Ectodermal cell (in vitro differentiated cells): Measurements from ENCODE around the gene RAB6C. TPM values are rescaled to one million over a fixed set of nuclear protein-coding genes. Genes with fewer than 3 reads are reported as not detected.
A peak's percentile ranks its signal among the peaks of the same experiment; 100 is the strongest.
"Not testable (repeated sequence)": the region's sequence is repeated elsewhere in the genome, so short reads cannot be mapped to it uniquely, and the experiment has no call there.

Source experiments
- H3K27ac ChIP-seq: 2 replicates; pipeline ENCODE4 v1.7.0; 2013; ENCODE audit warnings: mild to moderate bottlenecking, low read depth, low read length; ENCODE audit not compliant: insufficient read depth, poor library complexity, severe bottlenecking
- H3K27me3 ChIP-seq: 2 replicates; pipeline ENCODE4 v1.7.0; 2013; ENCODE audit warnings: mild to moderate bottlenecking, low read length; ENCODE audit not compliant: insufficient read depth, control insufficient read depth, poor library complexity, severe bottlenecking
- H3K36me3 ChIP-seq: one replicate; pipeline ENCODE4 v1.7.0; 2013; ENCODE audit warnings: low read length; ENCODE audit not compliant: control insufficient read depth, insufficient read depth
- H3K4me1 ChIP-seq: one replicate; pipeline ENCODE4 v1.7.0; 2013; ENCODE audit warnings: low read length; ENCODE audit not compliant: control insufficient read depth, insufficient read depth
- H3K4me3 ChIP-seq: 2 replicates; pipeline ENCODE4 v1.7.0; 2013; ENCODE audit warnings: low read depth, low read length, control low read depth; ENCODE audit not compliant: insufficient read depth
- H3K9me3 ChIP-seq: 2 replicates; pipeline ENCODE4 v1.7.0; 2013; ENCODE audit warnings: mild to moderate bottlenecking, low read length, moderate library complexity; ENCODE audit not compliant: control insufficient read depth
- WGBS, 2 experiments: methylation state at CpG; one replicate each; pipeline ENCODE4 v1.1.7; 2013; ENCODE audit warnings: missing lambda C conversion rate in 2 of 2; 5-methylcytosine and 5-hydroxymethylcytosine counted together
- polyA plus RNA-seq, 4 experiments: library from polyadenylated mRNA; stranded (reverse); fragments of 50-300 nt; gene quantifications; one replicate each; pipeline ENCODE4 v1.2.3, GENCODE V29; 2013

RAB6C gene
- not detected for polyA plus RNA-seq (2013, experiment 1 of 4)
- not detected for polyA plus RNA-seq (2013, experiment 2 of 4)
- not detected for polyA plus RNA-seq (2013, experiment 3 of 4)
- polyA plus RNA-seq (2013, experiment 4 of 4), result not detected

DNA sequence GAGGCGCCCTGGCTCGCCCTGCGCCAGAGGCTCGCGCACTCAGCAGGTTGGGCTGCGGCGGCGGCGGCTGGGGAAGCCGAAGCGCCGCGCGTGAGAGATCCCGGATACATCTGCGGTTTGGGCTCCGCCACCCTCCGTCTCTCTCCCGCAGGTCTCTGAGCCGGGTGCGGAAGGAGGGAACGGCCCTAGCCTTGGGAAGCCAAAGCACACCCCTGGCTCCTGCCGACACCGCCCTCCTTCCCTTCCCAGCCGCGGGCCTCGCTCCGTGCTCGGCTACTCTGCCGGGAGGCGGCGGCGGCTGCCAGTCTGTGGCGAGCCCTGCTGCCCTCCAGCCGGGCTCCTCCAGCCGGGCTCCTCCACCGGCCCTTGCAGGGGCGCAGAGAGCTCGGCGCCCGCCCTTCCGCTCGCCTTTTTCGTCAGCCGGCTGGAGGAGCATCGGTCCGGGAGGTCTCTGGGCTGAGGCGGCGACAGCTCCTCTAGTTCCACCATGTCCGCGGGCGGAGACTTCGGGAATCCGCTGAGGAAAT is at the start of gene RAB6C:
RAB6C (plus strand) TSS at position 38 of the 527 bp plus-strand sequence; CDS start at position 488, 450 bp downstream.
- H3K4me1 ChIP-seq, H3K9me3 ChIP-seq, H3K36me3 ChIP-seq, H3K27ac ChIP-seq: not testable (repeated sequence)
- WGBS, 2 experiments, result 0 to 1% methylated on average over 47 to 49 of the region's 54 CpGs
- H3K4me3 ChIP-seq, result peak within 1 kb of the TSS; percentile 33
- peaks cover 54% of the 10 kb centered on the region for H3K27me3 ChIP-seq

DNA sequence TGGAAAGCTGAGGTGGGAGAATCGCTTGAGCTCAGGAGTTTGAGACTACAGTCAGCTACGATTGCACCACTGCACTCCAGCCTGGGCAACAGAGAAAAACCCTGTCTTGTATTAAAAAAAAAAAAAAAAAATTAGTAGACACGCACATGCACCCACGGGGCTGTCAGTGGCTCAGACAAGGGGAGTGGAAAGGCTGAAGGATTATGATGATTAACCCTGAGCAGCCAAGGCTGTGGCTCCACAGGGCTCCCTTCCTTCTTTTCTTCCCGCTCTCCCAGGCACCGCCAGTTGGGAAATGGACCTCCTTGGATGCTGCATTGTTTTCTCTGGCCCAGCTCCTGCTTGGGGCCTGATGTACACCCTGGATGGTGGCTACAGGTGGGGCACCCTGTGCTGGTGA is 49.0 kb upstream of the RAB6C start:
- Histone ChIP-seq H3K9me3 (no peaks in the 10 kb centered on the region), H3K4me1 (peaks cover 10% of the 10 kb centered on the region), H3K27me3 (peaks cover 19% of the 10 kb centered on the region), H3K4me3 (no peak overlapping the region), H3K27ac (no peak overlapping the region), H3K36me3 (no peaks in the 10 kb centered on the region)
- WGBS, 2 experiments, result 53 to 69% methylated on average over 4 to 6 of the region's 6 CpGs

DNA sequence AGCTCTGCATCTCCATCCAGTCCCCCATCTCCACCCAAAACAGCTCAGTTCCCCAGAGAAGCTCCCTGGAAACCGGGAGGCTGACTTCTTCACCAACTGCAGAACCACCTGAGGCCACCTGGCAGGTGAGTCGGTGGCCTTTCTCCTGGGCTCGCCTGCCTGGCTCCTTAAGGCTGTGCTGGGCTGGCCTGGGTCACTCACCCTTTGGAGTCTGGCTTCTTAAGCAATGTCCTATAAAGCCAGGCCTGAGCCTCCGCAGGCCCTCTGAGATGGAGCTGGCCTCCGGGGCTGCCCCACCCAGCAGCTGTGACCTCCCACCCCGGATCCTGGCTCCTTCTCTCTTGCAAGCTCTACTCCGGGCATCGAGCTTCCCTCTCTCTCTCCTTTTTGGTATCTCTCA is 46.1 kb upstream of the RAB6C start:
- H3K36me3 ChIP-seq, H3K9me3 ChIP-seq, H3K4me3 ChIP-seq, H3K27ac ChIP-seq: not testable (repeated sequence)
- WGBS, 2 experiments, result 66 to 69% methylated on average over 8 of the region's 8 CpGs
- peaks cover 10% of the 10 kb centered on the region for H3K4me1 ChIP-seq
- H3K27me3 ChIP-seq, result peaks cover 19% of the 10 kb centered on the region

DNA sequence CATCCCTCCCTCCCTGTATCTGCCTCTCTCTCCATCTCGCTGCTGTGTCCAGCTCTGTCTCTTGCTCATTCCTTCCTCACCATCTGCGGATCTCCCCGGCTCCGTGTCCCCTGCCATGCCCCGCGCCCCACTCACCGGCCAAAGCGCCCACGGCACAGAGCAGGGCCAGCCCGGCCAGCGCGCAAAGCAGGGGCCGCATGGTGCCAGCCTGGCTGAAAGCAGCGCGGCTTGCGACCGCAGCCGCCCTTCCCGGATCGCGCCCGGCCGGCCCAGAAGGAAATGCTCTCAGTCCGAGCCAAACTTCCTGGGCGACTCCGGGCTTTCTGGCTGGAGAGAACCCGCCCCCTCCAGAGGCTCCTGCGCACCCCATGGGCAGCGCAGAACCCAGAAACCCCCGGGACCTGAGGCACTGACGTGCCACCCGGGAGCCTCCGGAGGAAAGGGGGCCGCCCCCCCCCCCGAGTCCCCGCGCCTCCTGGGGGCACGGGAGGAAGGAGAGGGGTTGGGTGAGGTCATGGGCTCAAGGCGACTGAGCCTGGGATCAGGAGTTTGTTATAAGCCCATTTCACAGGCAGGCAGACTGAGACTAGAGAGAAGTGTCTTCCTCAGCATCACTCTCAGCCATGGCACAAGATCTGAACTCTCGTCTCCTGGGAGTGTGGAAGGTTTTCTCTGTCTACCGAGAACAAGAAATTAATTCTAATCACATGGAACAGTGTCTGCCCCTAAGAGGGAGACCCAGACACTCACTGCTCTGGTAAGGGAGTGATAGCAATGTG is 45.2 kb upstream of the RAB6C start:
- Histone ChIP-seq H3K27ac (no peak overlapping the region), H3K4me1 (peaks cover 4% of the 10 kb centered on the region), H3K4me3 (no peak overlapping the region), H3K27me3 (peaks cover 19% of the 10 kb centered on the region), H3K36me3 (no peaks in the 10 kb centered on the region), H3K9me3 (no peaks in the 10 kb centered on the region)
- 14 to 17% methylated on average over 41 of the region's 41 CpGs for WGBS, 2 experiments

DNA sequence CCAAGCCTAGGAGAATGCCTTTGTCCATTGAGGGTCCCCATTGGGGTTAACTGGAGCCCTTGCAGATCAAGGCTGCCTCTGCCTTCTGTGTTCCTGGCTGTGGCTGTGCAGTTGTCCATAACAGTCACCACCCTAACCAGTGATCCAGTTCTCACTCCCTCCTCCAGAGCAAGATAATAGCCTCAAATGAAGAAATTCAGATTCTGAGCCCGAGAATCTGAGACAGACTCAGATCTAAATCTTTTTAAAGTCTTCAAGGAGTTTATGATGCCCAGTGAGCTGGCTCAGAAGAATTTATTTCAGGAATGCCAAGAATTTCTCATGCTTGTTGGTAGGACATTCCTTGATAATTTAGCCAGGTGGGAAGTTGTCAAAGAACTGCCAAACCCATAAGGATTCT is 44.3 kb upstream of the RAB6C start:
- H3K36me3 ChIP-seq, result no peaks in the 10 kb centered on the region
- peak overlapping the region; percentile 50 for H3K27ac ChIP-seq
- peaks cover 4% of the 10 kb centered on the region for H3K4me1 ChIP-seq
- no peak overlapping the region for H3K4me3 ChIP-seq
- no peaks in the 10 kb centered on the region for H3K9me3 ChIP-seq
- 92% methylated on average over 1 of the region's 1 CpG; no CpG with 5 or more reads in 1 of the 2 experiments for WGBS, 2 experiments
- H3K27me3 ChIP-seq, result peaks cover 19% of the 10 kb centered on the region

DNA sequence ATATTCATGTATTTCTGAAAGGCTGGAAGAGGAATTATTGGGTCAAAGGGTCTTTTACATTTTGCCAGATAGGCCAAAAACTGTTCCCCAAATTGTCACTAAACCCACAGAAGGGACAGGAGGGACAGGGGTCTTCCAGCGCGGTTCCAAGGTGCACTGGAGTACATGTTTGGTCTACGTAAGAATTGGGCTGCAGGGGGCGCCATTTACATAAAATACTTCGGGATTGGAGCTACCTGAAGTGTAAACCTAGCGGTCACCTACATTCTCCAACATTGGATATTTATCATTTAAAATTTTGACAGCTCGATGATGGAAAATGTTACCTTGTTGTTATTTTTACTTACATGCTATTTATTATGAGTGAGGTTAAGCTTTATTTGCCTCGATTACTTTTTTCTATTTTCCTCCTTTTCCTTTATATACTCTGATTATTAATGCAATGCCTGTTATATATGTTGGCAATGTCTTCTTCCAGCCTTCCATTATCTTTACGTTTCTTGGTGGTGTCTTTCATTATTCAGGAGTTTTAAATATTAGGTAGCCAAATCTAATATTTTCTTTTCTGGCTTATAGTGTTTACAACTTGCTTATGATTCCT is 43.0 kb upstream of the RAB6C start:
- H3K4me1 ChIP-seq, result peaks cover 4% of the 10 kb centered on the region
- H3K4me3 ChIP-seq, result no peak overlapping the region
- no peaks in the 10 kb centered on the region for H3K9me3 ChIP-seq
- H3K27ac ChIP-seq, result no peak overlapping the region
- no peaks in the 10 kb centered on the region for H3K36me3 ChIP-seq
- WGBS, 2 experiments, result 89 to 90% methylated on average over 4 of the region's 9 CpGs
- peaks cover 19% of the 10 kb centered on the region for H3K27me3 ChIP-seq

DNA sequence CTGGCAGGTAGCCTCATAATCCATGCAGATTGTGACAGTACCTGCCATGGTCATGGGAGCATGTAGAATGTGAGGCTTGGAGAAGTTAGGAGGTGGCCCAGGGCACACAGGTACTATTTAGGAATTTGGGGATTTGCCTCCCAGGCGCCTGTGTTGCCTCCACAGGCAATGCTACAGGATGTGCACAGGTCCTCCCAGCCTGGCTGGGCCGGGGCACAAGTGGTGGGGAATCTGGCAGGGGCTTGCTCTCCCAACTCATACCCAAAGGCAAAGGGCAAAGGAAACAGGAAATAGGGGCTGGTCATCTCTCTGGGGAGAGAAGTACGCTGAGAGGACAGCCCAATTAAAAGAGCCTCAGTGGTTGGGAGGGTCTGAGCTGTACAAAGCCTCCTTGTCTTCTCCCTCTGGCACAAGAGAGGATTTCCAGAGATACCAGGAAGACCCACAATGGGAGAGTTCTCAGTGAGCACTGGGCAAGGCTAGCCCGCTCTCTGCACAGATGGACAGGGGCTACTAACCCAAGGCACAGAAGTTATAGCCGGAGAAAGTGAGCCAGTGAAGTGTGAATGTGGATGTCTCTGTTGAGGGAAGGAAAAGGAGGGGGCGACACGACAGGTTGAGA is 40.5 kb upstream of the RAB6C start:
- 90 to 93% methylated on average over 7 of the region's 7 CpGs for WGBS, 2 experiments
- not testable (repeated sequence) for H3K27me3 ChIP-seq

DNA sequence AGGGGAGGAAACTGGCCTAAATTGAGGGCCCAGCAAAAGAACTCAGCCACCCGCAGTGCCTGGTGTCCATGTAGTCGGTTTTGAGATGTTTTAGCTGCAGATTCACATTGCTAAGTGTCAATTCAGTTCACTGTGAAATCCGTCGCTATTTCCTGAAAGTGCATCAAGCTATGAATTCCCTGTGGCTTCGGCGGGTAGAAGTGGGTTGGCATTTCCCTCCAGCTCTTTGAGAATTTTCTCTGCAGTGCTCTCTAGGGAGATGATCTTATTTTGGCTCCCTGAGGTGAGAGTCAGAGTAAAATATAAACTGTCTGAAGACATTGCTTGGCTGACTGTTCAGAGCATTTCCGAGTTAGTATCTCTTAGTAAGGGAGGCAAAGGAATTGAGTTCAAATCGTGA is 36.0 kb upstream of the RAB6C start:
- not testable (repeated sequence) for H3K4me1 ChIP-seq, H3K4me3 ChIP-seq, H3K9me3 ChIP-seq, H3K36me3 ChIP-seq, H3K27ac ChIP-seq, H3K27me3 ChIP-seq
- WGBS, 2 experiments, result 89 to 93% methylated on average over 8 of the region's 8 CpGs

More for the DNA sequence above, 40.5 kb upstream of the RAB6C start:
- not testable (repeated sequence) for H3K36me3 ChIP-seq, H3K9me3 ChIP-seq, H3K4me1 ChIP-seq, H3K27ac ChIP-seq, H3K4me3 ChIP-seq

DNA sequence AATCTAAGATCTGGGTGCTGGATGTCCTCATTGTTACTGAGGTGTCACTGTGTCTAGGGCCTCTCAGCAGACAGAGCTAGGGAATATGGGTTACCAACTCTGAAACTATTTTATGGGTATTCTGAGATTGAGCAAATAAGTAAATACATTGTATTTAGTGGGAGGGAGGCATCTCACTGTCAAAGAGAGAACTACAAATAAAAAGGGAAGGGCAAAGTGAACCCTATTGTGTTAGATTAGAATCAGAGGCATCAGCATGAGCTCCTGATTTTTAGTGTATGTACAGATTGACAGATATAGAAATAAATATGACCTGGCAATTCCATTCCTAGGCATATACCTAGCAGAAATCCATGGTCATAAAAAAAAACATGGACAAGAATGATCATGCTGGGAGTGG is 33.9 kb upstream of the RAB6C start:
- H3K27ac ChIP-seq, result no peak overlapping the region
- no peak overlapping the region for H3K4me3 ChIP-seq
- H3K9me3 ChIP-seq, result no peaks in the 10 kb centered on the region
- H3K36me3 ChIP-seq, result no peaks in the 10 kb centered on the region
- H3K4me1 ChIP-seq, result no peaks in the 10 kb centered on the region
- no peaks in the 10 kb centered on the region for H3K27me3 ChIP-seq

DNA sequence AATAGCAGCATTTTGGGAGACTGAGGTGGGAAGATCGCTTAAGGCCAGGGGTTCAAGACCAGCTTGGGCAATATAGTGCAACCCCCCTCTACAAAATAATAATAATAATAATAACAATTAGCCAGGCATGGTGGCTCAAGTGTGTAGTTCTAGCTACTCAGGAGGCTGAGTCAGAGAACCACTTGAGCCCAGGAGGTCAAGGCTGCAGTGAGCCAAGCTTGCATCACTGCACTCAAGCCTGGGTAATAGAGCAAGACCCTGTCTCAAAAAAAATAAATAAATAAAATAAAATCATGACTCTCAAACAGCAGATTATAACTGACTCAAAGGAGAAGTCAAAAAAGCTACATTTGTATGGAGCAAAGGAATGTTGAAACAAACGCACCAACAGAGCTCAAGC is 31.8 kb upstream of the RAB6C start:
- H3K4me3 ChIP-seq, H3K36me3 ChIP-seq, H3K27ac ChIP-seq, H3K4me1 ChIP-seq, H3K9me3 ChIP-seq, H3K27me3 ChIP-seq: not testable (repeated sequence)
- 0 to 50% methylated on average over 1 to 2 of the region's 2 CpGs for WGBS, 2 experiments
